Nephron (organoid): Measurements from ENCODE around the gene HHLA2.

ENCODE experiments used
- H3K27ac Mint-ChIP-seq, 3 experiments: 2 replicates each; pipeline ENCODE4 v1.8.0; 2020; ENCODE audit warnings: mixed read lengths in 3 of 3, mild to moderate bottlenecking in 2 of 3, moderate library complexity in 1 of 3
- H3K27me3 Mint-ChIP-seq: 2 replicates; pipeline ENCODE4 v1.8.0; 2021; ENCODE audit warnings: low read depth, mild to moderate bottlenecking, moderate library complexity, mixed read lengths
- H3K36me3 Mint-ChIP-seq: 2 replicates; pipeline ENCODE4 v1.8.0; 2020; ENCODE audit warnings: low read depth, mixed read lengths
- H3K4me1 Mint-ChIP-seq: 2 replicates; pipeline ENCODE4 v1.8.0; 2020; ENCODE audit warnings: mixed read lengths
- H3K4me3 Mint-ChIP-seq, 3 experiments: 2 replicates each; pipeline ENCODE4 v1.8.0; 2020; ENCODE audit warnings: mild to moderate bottlenecking in 3 of 3, mixed read lengths in 3 of 3, moderate library complexity in 2 of 3
- H3K9me3 Mint-ChIP-seq: 2 replicates; pipeline ENCODE4 v1.8.0; 2020; ENCODE audit warnings: mixed read lengths
- CTCF ChIP-seq, 3 experiments: fragments of 200-600 bp; sonication (generic); IDR thresholded peaks; one replicate each; pipeline ENCODE4 v1.5.0; 2021; ENCODE audit warnings: antibody characterized with exemption in 3 of 3; ENCODE audit not compliant: unreplicated experiment in 3 of 3

Gene HHLA2

GRCh38 chr3:108387063-108387462 is 90.7 kb downstream of the HHLA2 start:
- peaks cover 3% of the 10 kb centered on the region for H3K4me1 Mint-ChIP-seq
- no peak for TF ChIP-seq CTCF (IDR thresholded peaks at IDR 0.05; ENCODE audit: unreplicated experiment in 3 of 3)
- H3K36me3 Mint-ChIP-seq, result no peaks in the 10 kb centered on the region
- H3K9me3 Mint-ChIP-seq, result no peaks in the 10 kb centered on the region
- H3K27me3 Mint-ChIP-seq, result no peaks in the 10 kb centered on the region
- no peak overlapping the region for H3K4me3 Mint-ChIP-seq
- H3K27ac Mint-ChIP-seq, result no peak overlapping the region

- peaks cover 4% of the 10 kb centered on the region for H3K27me3 Mint-ChIP-seq
- no peak for TF ChIP-seq CTCF (IDR thresholded peaks at IDR 0.05; ENCODE audit: unreplicated experiment in 3 of 3)
- peaks cover 8% of the 10 kb centered on the region for H3K4me1 Mint-ChIP-seq
- H3K4me3 Mint-ChIP-seq, result no peak overlapping the region
- no peak overlapping the region for H3K27ac Mint-ChIP-seq
- no peaks in the 10 kb centered on the region for H3K9me3 Mint-ChIP-seq
- H3K36me3 Mint-ChIP-seq, result no peaks in the 10 kb centered on the region
Observed at GRCh38 chr3:108388136-108389132, 92.1 kb downstream of the HHLA2 start.

GRCh38 chr3:108389372-108389771 is 93.0 kb downstream of the HHLA2 start:
- H3K27ac Mint-ChIP-seq, result no peak overlapping the region
- peaks cover 4% of the 10 kb centered on the region for H3K27me3 Mint-ChIP-seq
- H3K4me3 Mint-ChIP-seq, result no peak overlapping the region
- peaks cover 8% of the 10 kb centered on the region for H3K4me1 Mint-ChIP-seq
- H3K36me3 Mint-ChIP-seq, result no peaks in the 10 kb centered on the region
- TF ChIP-seq CTCF (IDR thresholded peaks at IDR 0.05; ENCODE audit: unreplicated experiment in 3 of 3), result no peak
- H3K9me3 Mint-ChIP-seq, result no peaks in the 10 kb centered on the region

- H3K9me3 Mint-ChIP-seq, result no peaks in the 10 kb centered on the region
- H3K36me3 Mint-ChIP-seq, result no peaks in the 10 kb centered on the region
- H3K4me3 Mint-ChIP-seq, result no peak overlapping the region
- H3K4me1 Mint-ChIP-seq, result peaks cover 8% of the 10 kb centered on the region
- no peak overlapping the region for H3K27ac Mint-ChIP-seq
- peaks cover 4% of the 10 kb centered on the region for H3K27me3 Mint-ChIP-seq
- no peak for TF ChIP-seq CTCF (IDR thresholded peaks at IDR 0.05; ENCODE audit: unreplicated experiment in 3 of 3)
Observed at GRCh38 chr3:108391917-108392593, 95.7 kb downstream of the HHLA2 start.

- Mint-ChIP-seq H3K4me1 (peaks cover 8% of the 10 kb centered on the region), H3K27ac (no peak overlapping the region), H3K36me3 (no peaks in the 10 kb centered on the region), H3K27me3 (peaks cover 4% of the 10 kb centered on the region), H3K4me3 (no peak overlapping the region), H3K9me3 (no peaks in the 10 kb centered on the region)
- no peak for TF ChIP-seq CTCF (IDR thresholded peaks at IDR 0.05; ENCODE audit: unreplicated experiment in 3 of 3)
Observed at GRCh38 chr3:108393128-108393900, 97.0 kb downstream of the HHLA2 start.
